GM18526 (cell line): ENCODE results near the gene KCNMA1.

ENCODE experiments used
- POLR2A ChIP-seq: IDR thresholded peaks from 3 replicates; pipeline ENCODE4 v1.6.1; 2011; ENCODE audit not compliant: insufficient read length; ENCODE audit errors: extremely low read depth

The KCNMA1 gene

DNA sequence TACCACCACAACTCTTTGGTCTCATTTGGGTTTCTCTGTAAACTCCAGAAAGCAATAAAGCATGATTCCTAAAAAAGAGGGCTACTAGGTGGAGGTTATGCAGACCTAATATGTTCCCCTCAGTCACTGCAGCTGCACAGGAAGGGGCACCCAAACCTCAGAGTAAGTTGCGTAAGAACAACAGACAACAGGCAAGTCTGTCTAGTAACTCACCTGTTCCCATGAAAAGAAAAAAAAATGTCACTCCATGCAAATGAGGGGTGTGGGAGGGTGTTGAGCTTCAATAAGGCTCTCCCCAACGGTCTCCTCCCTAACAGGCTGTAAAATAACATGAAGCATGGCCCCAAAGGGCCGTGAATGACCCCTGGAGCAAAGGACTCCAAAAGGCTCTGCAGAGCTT is 461.4 kb downstream of the KCNMA1 start:
- no peak for TF ChIP-seq POLR2A

DNA sequence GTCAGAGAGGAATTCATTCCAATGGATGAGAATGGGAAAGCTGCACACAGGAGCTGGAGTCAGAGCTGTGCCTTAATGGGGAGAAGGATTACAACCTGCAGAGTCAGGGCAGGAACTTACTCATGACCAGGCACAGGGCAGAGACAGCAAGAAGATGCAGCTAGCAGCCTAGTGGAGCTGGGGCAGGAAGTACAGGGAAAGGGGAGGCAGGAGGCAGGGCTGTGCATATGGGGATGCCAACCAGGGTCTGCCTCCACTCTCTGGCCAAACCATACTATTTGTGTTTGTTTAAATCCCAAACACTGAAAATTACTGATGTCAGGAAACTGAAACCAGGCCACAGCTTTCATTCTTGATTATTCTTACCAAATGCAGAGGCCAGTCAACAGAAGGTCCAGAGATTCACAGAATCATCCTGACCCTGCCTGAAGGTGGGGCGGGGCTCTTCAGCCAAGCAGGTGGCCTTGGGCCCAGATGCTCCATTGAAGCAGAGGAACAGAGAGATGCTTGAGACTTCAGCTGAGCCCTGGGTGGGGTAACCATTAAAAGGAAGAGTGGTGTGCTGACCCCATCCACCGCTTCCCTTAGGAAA is 461.9 kb downstream of the KCNMA1 start:
- no peak for TF ChIP-seq POLR2A

DNA sequence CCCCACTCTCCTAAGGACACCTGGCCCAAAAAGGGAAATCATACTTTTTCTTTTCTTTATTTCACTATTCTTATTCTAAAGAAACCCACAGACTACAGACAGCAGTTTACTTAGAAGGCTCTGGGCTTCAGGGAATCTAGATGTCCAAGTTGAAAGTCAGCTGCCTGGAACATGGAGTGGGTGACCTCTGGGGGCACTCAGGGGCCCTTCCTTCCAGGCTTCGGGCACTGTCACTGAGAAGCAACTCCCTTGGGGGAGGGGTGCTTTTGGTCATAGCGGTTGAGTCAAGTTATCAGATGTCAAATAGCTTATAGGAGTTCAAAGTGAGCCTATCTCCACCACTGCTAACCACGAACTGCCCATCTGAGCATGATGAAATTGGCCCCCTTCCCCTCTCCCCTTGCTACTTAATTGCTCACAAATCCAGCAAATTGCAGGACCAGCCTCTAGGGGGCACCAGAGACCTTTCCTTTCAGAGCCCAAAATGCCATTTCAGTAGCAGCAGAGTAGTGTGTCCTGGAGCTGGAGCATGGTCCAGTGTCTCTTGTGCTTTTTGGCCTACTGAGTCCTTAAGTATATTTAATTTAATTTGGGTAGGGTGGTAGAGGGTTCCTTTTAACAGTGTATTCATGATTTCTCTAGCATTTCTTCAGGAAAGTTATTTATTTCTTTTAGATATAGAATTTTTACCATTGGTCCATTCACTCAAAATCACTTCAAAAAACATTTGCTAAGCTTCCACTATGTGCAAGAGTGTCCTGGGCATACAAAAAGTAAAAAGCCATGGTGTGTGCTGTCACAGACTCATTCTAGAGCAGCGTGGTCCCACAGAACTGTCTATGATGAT is 463.8 kb downstream of the KCNMA1 start:
- TF ChIP-seq POLR2A: no peak

DNA sequence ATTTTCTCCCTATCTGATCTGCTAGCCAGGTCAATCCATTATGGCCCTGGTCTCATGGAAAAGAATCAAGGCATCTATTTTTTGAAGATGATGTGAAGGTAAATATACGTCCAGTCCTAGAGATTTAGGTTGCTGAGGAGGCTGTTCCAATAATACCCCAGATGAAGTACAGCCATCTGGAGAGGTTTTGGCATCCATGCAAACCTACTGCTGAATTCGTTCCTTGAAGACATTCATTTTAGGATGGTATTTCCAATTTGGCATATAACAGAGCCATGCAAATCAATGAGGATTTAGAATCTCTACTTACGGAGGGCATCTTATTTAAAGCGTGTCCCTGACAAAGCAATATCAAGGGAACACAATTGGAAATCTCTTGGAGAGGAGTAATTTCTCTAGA is 465.5 kb downstream of the KCNMA1 start:
- no peak for TF ChIP-seq POLR2A

DNA sequence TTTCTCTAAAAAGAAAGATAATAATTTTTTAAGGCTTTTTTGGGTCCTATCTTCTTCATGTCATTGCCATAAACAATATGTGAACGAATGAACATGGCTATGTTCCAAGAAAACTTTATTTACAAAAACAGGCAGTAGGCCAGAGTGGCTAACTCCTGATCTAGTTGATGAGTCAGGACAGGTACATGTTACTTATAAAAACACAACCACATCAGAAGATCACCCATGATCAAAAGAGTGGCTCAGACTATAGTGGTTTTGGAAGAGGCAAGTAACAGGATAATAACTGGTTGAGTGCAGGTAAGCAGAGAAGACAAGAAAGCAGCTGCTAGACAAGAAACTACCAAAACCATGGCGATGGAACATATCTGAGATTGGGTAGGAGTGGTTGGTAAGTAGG is 468.7 kb downstream of the KCNMA1 start:
- no peak for TF ChIP-seq POLR2A

DNA sequence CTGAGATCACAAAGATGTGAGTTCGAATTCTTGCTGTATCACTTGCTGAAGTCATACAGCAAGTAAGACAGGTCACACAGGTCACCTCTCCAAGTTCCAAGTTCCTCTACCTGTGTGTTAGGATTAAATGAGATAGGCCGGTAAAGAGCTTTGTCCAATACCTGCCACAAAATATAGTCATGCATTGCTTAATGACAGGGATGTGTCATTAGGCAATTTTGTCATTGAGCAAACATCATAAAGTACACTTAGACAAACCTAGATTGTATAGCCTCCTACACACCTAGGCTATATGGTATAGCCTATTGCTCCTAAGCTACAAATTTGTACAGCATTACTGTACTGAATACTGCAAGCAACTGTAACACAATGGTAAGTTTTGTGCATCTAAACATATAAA is 469.4 kb downstream of the KCNMA1 start:
- TF ChIP-seq POLR2A: no peak

DNA sequence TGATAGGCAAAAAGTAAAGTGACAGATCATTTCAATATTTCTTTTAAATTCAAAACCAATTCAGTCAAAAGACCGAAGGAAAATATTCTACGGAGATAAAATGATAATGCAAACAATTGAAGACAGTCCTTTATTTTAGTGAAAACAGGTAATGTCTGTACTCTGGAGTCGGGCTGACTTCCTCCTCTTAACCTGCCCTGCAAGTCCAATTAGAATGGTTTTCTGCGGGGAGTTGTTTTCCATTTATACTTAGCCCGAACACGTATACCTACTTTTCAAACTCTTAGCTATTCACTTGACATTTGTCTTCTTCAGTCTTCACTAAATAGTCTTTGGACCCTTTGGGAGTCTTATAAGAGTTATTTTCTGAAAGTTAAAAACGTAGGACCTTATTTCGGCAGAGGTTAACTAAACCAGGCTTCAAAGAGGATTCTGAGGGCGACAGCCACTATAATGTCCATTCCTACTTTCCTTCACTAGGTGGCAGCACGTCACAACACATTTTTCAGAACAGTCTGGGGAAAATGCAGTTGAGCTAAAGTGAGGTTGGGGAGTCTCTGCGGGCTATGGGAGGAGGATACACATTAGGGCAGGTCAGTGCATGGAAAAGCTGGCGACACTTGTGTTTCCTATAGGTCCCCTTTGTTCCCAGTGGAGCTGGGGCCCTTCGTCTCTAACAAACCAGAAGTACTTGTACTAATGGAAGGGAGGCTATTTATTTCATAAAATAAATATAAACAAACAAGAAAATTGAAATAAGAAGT is 472.0 kb downstream of the KCNMA1 start:
- TF ChIP-seq POLR2A: no peak

DNA sequence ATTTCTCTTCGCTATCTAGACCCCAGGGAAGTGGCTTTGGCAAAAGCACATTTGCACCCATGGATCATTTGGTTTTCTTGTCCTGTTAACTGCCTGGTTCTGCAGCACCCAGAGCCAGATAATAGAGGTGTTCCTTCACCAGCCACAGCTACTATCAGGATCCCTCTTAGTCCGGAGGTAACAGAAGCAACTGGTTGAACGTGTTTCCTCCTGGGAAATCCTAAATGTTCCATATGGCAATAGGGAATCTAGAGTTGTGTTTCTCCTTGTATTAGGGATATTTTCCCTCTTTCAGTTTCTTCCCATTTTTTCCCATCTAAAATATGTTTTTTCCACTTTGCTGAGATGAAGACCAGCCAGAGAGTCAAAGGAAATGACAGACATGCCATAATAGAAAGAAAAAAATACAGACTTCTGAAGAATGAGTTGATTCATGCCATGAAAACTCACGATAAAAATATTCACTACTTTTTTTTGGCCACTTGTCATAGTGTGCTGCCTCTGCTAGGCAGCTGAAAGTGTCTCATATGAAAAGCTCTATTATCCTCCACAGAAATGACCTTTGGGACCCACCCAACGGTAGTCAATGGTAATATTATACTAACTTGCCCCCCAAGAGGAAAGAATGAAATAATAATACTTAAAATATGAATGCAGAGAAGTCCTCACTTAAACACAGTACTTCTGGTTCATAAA is 472.8 kb downstream of the KCNMA1 start:
- TF ChIP-seq POLR2A: no peak

DNA sequence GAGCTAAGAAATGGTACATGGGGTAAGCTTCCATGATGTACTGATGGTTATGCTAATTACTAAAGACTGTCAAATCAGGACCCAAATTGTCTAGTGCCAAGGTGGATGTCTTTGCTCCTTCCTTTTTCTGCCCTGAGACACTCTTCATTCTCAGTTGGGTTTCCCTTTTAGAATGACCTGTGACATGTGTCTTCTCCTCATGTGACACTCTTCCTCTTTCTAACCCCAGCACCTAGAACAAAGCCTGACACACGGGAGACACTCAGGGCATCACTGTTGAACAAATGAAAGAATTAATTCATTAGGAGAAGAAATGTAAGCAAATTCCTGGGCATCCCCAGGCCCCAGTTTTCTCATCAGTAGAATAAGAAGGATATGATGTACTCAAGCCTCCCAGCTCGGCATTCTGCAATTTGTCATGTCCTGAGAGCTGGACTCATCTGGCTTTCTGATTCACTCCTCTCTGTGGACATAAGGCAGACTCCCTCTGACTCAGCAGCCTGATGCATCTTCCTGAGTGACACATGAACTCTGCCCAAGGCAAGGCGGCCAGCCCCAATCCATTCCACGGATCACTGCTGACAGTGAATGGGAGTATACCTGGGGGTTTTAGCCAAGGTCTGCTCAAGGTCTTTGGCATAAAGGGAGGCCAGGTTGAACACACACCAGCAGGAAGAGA is 473.8 kb downstream of the KCNMA1 start:
- TF ChIP-seq POLR2A: no peak

DNA sequence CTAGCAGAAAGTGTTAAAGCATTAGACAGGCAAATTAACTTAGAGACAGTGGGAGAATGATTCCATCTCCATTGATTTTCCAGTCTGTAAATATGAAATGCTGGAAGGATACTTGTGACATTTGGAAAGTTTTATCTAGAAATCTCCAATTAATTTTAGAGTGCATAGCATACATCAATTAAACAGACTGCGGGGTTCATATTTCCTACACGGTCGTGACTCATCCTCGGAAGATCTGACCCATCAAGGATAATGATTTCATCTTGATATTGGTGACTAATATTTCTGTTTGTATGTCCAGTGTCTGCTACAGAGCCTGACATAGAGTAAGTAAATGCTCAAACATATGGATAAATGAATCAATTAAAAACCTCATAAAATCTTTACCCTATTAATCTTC is 474.9 kb downstream of the KCNMA1 start:
- no peak for TF ChIP-seq POLR2A

DNA sequence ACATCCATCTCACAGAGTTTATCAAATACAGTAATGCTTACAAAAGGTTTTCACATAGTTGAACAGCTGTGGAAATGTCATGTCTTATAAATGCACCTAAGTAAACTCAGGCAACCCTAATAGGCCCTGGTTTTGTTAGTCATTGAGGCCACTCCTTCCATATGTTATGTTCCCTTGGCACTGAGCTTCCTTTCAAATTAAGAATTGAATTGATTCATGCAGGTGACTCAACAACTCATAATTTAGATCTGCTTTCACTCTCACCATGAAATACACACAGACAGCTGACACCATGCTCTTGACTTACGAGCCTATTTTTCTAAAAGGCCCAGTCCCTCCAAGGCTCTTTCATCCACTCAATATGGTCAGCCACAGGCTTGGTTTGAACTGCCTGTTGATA is 476.9 kb downstream of the KCNMA1 start:
- TF ChIP-seq POLR2A: no peak

DNA sequence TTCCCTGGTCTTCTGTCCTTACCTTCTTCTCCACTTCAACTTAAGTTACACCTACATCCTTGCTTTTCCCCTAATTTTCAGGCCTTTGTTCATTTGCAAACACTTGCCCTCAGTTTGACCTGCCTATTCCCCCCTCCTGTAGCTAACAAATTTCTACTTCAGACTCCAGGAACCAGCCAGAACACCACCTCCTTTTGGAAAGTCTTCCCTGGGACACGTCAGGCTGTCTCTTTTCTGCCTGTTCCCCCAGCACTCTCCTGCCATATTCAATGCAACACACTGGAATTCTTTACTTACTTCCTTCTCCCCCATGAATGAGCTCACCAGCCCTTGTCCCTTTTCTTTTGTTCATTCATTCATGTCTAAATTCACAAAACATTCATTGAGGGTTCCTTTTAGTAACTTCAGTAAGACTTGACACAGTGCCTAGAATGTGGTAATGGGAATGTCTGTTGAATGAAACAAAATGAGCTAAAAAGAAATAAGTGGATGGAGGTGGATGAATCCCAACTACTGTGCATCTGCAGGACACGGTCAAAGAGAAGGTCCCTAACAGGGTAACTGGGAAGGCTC is 478.0 kb downstream of the KCNMA1 start:
- no peak for TF ChIP-seq POLR2A

DNA sequence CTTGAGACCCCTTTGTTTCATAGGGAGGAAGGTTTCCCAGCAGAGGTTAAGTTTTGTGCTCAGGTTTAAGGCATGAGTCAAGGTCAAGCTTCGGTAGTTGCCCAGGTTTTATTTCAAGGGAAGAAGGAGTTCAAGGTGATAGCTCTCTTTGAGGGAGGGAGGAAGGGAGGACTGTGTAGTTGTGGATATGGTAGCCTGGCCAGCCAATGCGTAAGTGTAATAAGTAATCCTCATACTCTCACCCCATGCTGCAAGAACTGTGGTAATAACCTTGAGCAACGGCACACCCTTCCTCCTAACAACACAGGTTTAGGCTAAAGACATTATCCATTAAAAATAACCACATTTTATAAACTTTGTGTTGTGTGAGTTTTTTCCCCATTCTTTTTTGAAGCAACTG is 478.9 kb downstream of the KCNMA1 start:
- no peak for TF ChIP-seq POLR2A

DNA sequence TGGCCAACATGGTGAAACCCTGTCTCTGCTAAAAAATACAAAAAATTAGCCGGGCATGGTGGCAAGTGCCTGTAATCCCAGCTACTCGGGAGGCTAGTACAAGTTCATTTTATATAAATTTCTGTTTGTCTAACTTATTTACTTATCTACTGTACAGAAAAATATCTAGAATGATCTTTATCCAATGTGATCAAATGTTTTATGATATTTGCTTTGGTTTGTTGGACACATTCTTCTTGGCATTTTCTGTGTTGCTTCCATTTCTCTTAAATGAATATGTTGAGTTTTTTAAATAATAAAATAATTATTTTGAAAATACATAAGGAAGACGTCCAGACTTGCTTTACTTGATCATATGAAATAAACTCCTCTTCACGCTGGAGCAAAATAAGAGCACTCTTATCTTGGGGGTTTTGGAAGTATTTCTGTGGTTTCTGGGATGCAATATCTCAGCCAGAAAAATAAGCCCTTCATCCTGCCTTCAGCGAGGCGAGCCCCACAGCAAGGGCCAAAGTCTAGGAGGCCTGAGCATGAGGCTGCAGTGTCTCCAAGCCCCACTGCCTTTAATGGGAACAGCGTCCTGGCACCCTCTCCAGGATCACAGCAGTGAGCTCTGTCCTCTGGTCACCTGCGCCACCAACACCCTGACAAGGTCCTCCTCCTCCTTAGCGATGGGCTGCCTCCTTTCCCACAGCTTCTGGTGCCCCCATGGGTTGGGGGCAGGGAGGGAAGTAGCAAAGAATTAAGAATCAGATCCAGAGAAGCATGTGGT is 480.2 kb downstream of the KCNMA1 start:
- no peak for TF ChIP-seq POLR2A
